ENCODE results near the gene MKS1.

MKS1 gene

DNA sequence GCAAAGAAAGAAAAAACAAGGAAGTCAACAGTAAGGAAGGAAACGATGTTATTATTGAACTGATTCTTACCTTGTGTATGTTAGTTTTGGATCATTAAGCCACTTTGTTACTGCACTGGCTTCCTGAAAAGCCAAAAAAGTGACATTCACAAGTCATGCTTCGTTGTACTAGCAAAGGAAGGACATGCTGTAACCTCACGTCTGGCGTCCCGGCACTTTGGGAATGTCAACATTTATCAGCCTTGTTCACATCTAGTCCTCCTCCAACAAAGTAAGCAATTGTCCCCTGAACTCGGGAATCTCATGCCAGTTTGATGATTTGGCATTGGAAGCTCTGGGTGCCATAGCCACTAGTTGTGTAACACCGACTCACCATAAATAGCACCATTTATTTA lies 731 bp upstream of the MKS1 start:
- no peak for DNase-seq (ENCODE audit: extremely low read depth, low read depth)

GRCh38 chr17:58217766-58218165 lies 1.3 kb downstream of the MKS1 start:
- TF ChIP-seq, protein P1, sequence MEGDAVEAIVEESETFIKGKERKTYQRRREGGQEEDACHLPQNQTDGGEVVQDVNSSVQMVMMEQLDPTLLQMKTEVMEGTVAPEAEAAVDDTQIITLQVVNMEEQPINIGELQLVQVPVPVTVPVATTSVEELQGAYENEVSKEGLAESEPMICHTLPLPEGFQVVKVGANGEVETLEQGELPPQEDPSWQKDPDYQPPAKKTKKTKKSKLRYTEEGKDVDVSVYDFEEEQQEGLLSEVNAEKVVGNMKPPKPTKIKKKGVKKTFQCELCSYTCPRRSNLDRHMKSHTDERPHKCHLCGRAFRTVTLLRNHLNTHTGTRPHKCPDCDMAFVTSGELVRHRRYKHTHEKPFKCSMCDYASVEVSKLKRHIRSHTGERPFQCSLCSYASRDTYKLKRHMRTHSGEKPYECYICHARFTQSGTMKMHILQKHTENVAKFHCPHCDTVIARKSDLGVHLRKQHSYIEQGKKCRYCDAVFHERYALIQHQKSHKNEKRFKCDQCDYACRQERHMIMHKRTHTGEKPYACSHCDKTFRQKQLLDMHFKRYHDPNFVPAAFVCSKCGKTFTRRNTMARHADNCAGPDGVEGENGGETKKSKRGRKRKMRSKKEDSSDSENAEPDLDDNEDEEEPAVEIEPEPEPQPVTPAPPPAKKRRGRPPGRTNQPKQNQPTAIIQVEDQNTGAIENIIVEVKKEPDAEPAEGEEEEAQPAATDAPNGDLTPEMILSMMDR (IDR thresholded peaks at IDR 0.05; ENCODE audit: low read depth, low read length), result no peak
- DNase-seq (ENCODE audit: extremely low read depth, low read depth), result no peak

More for the DNA sequence above, 731 bp upstream of the MKS1 start:
- TF ChIP-seq, protein P1 (IDR thresholded peaks at IDR 0.05; ENCODE audit: low read depth, low read length), result no peak

DNA sequence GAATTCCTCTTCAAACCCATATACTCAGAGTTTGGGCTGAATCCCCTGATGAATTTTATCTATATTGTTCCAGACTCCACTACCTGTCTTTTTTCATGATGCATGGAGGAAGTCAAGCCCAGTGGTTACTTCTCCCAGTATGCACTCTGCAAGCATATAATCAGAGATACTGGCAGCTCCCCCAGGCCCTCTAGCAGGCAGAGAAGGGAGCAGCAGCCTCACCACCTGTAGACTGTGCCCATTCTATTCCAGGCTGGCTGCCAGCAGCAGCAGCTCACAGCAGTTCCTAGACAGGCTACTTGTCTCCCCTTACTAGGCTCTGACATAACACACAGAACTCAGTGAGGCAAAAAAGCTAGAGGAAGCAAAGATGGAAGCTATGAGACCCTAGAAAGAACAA lies 3.4 kb downstream of the MKS1 start:
- no peak for DNase-seq (ENCODE audit: extremely low read depth, low read depth)
- TF ChIP-seq, protein P1 (IDR thresholded peaks at IDR 0.05; ENCODE audit: low read depth, low read length), result no peak

DNA sequence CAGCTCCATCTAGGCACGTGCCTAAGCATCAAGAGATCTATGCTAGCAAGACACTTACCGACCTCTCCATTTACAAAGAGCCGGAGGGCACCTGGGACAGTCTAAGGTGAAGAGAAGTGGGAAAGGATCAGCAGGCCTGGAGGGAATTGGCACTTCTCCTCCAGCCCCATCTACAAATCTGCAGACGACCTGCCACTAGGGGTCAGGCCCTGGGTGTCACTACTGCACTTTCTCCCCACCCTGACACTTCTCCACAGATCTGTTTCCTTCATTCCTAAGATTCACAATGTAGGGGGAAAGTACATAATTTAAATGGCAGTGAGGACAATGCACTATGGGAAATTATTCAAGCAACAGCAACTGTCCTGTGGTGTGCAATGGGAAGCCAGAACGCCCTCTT lies 8.1 kb downstream of the MKS1 start:
- TF ChIP-seq, protein P1 (IDR thresholded peaks at IDR 0.05; ENCODE audit: low read depth, low read length), result no peak
- no peak for DNase-seq (ENCODE audit: extremely low read depth, low read depth)

GRCh38 chr17:58208344-58208743 lies 10.7 kb downstream of the MKS1 start:
- TF ChIP-seq, protein P1 (IDR thresholded peaks at IDR 0.05; ENCODE audit: low read depth, low read length), result no peak
- no peak for DNase-seq (ENCODE audit: extremely low read depth, low read depth)

GRCh38 chr17:58207451-58207850 lies 11.6 kb downstream of the MKS1 start:
- TF ChIP-seq, protein P1 (IDR thresholded peaks at IDR 0.05; ENCODE audit: low read depth, low read length), result no peak
- DNase-seq (ENCODE audit: extremely low read depth, low read depth), result no peak

GRCh38 chr17:58205936-58206335 lies 13.1 kb downstream of the MKS1 start:
- TF ChIP-seq, protein P1 (IDR thresholded peaks at IDR 0.05; ENCODE audit: low read depth, low read length), result no peak
- DNase-seq (ENCODE audit: extremely low read depth, low read depth), result no peak

Data from AG09319 (cell line).